Suprapubic skin (tissue), 4 donors: ENCODE data around the gene RNPS1. TPM values are rescaled to one million over a fixed set of nuclear protein-coding genes. Genes with fewer than 3 reads are reported as not detected.
"Not testable (repeated sequence)": the region's sequence is repeated elsewhere in the genome, so short reads cannot be mapped to it uniquely, and the experiment has no call there.

Experiments
- DNase-seq, 2 donors: peaks; one replicate each; pipeline ENCODE4 v3.0.0-alpha.2; 2019; ENCODE audit warnings: low spot score in 2 of 2
- H3K27ac ChIP-seq: fragments of 200-600 bp; sonication (generic); one replicate; pipeline ENCODE4 v1.5.1; 2019
- H3K27me3 ChIP-seq: fragments of 200-600 bp; sonication (generic); one replicate; pipeline ENCODE4 v1.5.1; 2019
- H3K36me3 ChIP-seq: fragments of 200-600 bp; sonication (generic); one replicate; pipeline ENCODE4 v1.5.1; 2019
- H3K4me1 ChIP-seq: fragments of 200-600 bp; sonication (generic); one replicate; pipeline ENCODE4 v1.5.1; 2019
- H3K4me3 ChIP-seq: fragments of 200-600 bp; sonication (generic); one replicate; pipeline ENCODE4 v1.5.1; 2019; ENCODE audit warnings: mild to moderate bottlenecking
- H3K9me3 ChIP-seq: fragments of 200-600 bp; sonication (generic); one replicate; pipeline ENCODE4 v1.5.1; 2019
- CTCF ChIP-seq, 2 donors: fragments of 200-600 bp in 1 of 2; fragments of 450-650 bp in 1 of 2; sonication (generic) in 1 of 2; IDR thresholded peaks; one replicate each; pipeline ENCODE4 v1.5.1; 2016 to 2019; ENCODE audit warnings: antibody characterized with exemption in 2 of 2, mild to moderate bottlenecking in 1 of 2, moderate library complexity in 1 of 2
- EP300 ChIP-seq: sonication (generic); formaldehyde crosslinking; IDR thresholded peaks from one replicate; pipeline ENCODE4 v1.6.1; 2017; ENCODE audit warnings: antibody characterized with exemption
- POLR2A ChIP-seq, 2 donors: fragments of 450-650 bp; IDR thresholded peaks; one replicate each; pipeline ENCODE4 v1.6.1; 2017; ENCODE audit warnings: antibody characterized with exemption in 2 of 2, mild to moderate bottlenecking in 2 of 2, moderate library complexity in 2 of 2
- POLR2AphosphoS5 ChIP-seq, 3 donors: sonication (generic); formaldehyde crosslinking; IDR thresholded peaks; one replicate each; pipeline ENCODE4 v1.6.1; 2017; ENCODE audit warnings: antibody characterized with exemption in 3 of 3
- WGBS: methylation state at CpG from one replicate; pipeline ENCODE4 v1.1.5; 2018; 5-methylcytosine and 5-hydroxymethylcytosine counted together
- total RNA-seq, 4 donors: library from RNA; depleted of rRNA; stranded (reverse); fragments of >200 nt; gene quantifications; one replicate each; pipeline ENCODE4 v1.1.0, GENCODE V29; 2016

Gene RNPS1
- total RNA-seq, 4 donors from 2014 or later, result 119 to 151 (median 146) TPM

- no peaks in the 10 kb centered on the region for H3K9me3 ChIP-seq
- TF ChIP-seq CTCF (IDR thresholded peaks at IDR 0.05) (no peak), POLR2AphosphoS5 (IDR thresholded peaks at IDR 0.05) (no peak), EP300 (no peak), POLR2A (IDR thresholded peaks at IDR 0.05) (no peak)
- H3K4me3 ChIP-seq, result no peak overlapping the region
- DNase-seq, result no peak
- no peak overlapping the region for H3K27ac ChIP-seq
- WGBS, result 96% methylated on average over 11 of the region's 11 CpGs
- peaks cover 2% of the 10 kb centered on the region for H3K4me1 ChIP-seq
- H3K27me3 ChIP-seq, result no peaks in the 10 kb centered on the region
- H3K36me3 ChIP-seq, result peaks cover 64% of the 10 kb centered on the region
These were observed 24.1 kb downstream of the RNPS1 start for GRCh38 chr16:2243781-2244180.

GRCh38 chr16:2243031-2243528 lies 24.8 kb downstream of the RNPS1 start:
- TF ChIP-seq POLR2AphosphoS5 (IDR thresholded peaks at IDR 0.05), result no peak
- no peak for TF ChIP-seq CTCF (IDR thresholded peaks at IDR 0.05)
- no peak for TF ChIP-seq EP300
- TF ChIP-seq POLR2A (IDR thresholded peaks at IDR 0.05), result no peak
- H3K36me3 ChIP-seq, result peaks cover 64% of the 10 kb centered on the region
- 95% methylated on average over 11 of the region's 19 CpGs for WGBS

GRCh38 chr16:2242598-2242997 lies 25.3 kb downstream of the RNPS1 start:
- Histone ChIP-seq H3K4me1 (peaks cover 14% of the 10 kb centered on the region), H3K27me3 (peaks cover 6% of the 10 kb centered on the region), H3K27ac (no peak overlapping the region), H3K4me3 (no peak overlapping the region), H3K9me3 (no peaks in the 10 kb centered on the region), H3K36me3 (peaks cover 64% of the 10 kb centered on the region)
- no peak for DNase-seq
- TF ChIP-seq CTCF (IDR thresholded peaks at IDR 0.05) (no peak), POLR2AphosphoS5 (IDR thresholded peaks at IDR 0.05) (no peak), POLR2A (IDR thresholded peaks at IDR 0.05) (no peak), EP300 (no peak)
- 68% methylated on average over 11 of the region's 11 CpGs for whole genome bisulfite sequencing

More at GRCh38 chr16:2243031-2243528, 24.8 kb downstream of the RNPS1 start:
- no peak overlapping the region for H3K27ac ChIP-seq
- DNase-seq, result no peak
- peaks cover under 1% of the 10 kb centered on the region for H3K27me3 ChIP-seq
- H3K4me3 ChIP-seq, result no peak overlapping the region
- H3K9me3 ChIP-seq, result no peaks in the 10 kb centered on the region
- H3K4me1 ChIP-seq, result peaks cover 9% of the 10 kb centered on the region

GRCh38 chr16:2240331-2240730 lies 27.6 kb downstream of the RNPS1 start:
- WGBS, result 65% methylated on average over 9 of the region's 9 CpGs
- not testable (repeated sequence) for DNase-seq, H3K4me3 ChIP-seq

GRCh38 chr16:2238838-2239675 lies 28.9 kb downstream of the RNPS1 start:
- H3K27me3 ChIP-seq, result peaks cover 19% of the 10 kb centered on the region
- H3K4me1 ChIP-seq, result peaks cover 35% of the 10 kb centered on the region
- peaks cover 54% of the 10 kb centered on the region for H3K36me3 ChIP-seq
- no peak for TF ChIP-seq POLR2AphosphoS5 (IDR thresholded peaks at IDR 0.05)
- TF ChIP-seq EP300, result no peak
- no peak for TF ChIP-seq CTCF (IDR thresholded peaks at IDR 0.05)
- no peak for TF ChIP-seq POLR2A (IDR thresholded peaks at IDR 0.05)
- no peak overlapping the region for H3K27ac ChIP-seq
- no peaks in the 10 kb centered on the region for H3K9me3 ChIP-seq
- no peak for DNase-seq
- WGBS, result 80% methylated on average over 8 of the region's 15 CpGs
- no peak overlapping the region for H3K4me3 ChIP-seq

More at GRCh38 chr16:2240331-2240730, 27.6 kb downstream of the RNPS1 start:
- peaks cover 53% of the 10 kb centered on the region for H3K36me3 ChIP-seq
- peaks cover 19% of the 10 kb centered on the region for H3K27me3 ChIP-seq
- not testable (repeated sequence) for H3K9me3 ChIP-seq, H3K27ac ChIP-seq
- H3K4me1 ChIP-seq, result peaks cover 35% of the 10 kb centered on the region
